Loucy (cell line): ENCODE results near the gene RNPEPL1.
"Not testable (repeated sequence)": the region's sequence is repeated elsewhere in the genome, so short reads cannot be mapped to it uniquely, and the experiment has no call there.

Experiments used
- H2AFZ ChIP-seq: fragments of 200-600 bp; sonication (generic); 2 replicates; pipeline ENCODE4 v1.6.0; 2016; ENCODE audit warnings: antibody characterized with exemption, mild to moderate bottlenecking, low read length, moderate library complexity
- H3F3A ChIP-seq: fragments of 200-600 bp; 2 replicates; pipeline ENCODE4 v1.6.0; 2016; ENCODE audit warnings: antibody characterized with exemption, low read depth, mild to moderate bottlenecking
- H3K27me3 ChIP-seq: fragments of 200-600 bp; sonication (generic); 2 replicates; pipeline ENCODE4 v1.6.1; 2014; ENCODE audit warnings: low read length, mild to moderate bottlenecking; ENCODE audit not compliant: insufficient read depth, poor library complexity, severe bottlenecking
- H3K36me3 ChIP-seq: fragments of 200-600 bp; sonication (generic); 2 replicates; pipeline ENCODE4 v1.6.1; 2016; ENCODE audit warnings: low read length; ENCODE audit not compliant: insufficient read depth
- H3K4me1 ChIP-seq: fragments of 200-600 bp; sonication (generic); 2 replicates; pipeline ENCODE4 v1.5.1; 2014; ENCODE audit warnings: low read length, mild to moderate bottlenecking; ENCODE audit not compliant: insufficient read depth, poor library complexity, severe bottlenecking
- H3K4me2 ChIP-seq: fragments of 200-600 bp; sonication (generic); 2 replicates; pipeline ENCODE4 v1.6.0; 2014; ENCODE audit warnings: antibody characterized with exemption, low read length, low read depth, mild to moderate bottlenecking; ENCODE audit not compliant: poor library complexity, severe bottlenecking
- H3K4me3 ChIP-seq: fragments of 200-600 bp; sonication (generic); 2 replicates; pipeline ENCODE4 v1.5.1; 2014; ENCODE audit warnings: low read length, mild to moderate bottlenecking, mixed read lengths; ENCODE audit not compliant: poor library complexity, severe bottlenecking
- H3K79me2 ChIP-seq: fragments of 200-600 bp; sonication (generic); 2 replicates; pipeline ENCODE4 v1.6.1; 2014; ENCODE audit warnings: low read length; ENCODE audit not compliant: insufficient read depth
- H3K9ac ChIP-seq: fragments of 200-600 bp; sonication (generic); 2 replicates; pipeline ENCODE4 v1.6.0; 2014; ENCODE audit warnings: mild to moderate bottlenecking, low read depth, low read length, moderate library complexity; ENCODE audit not compliant: poor library complexity, severe bottlenecking
- H3K9me2 ChIP-seq: fragments of 200-600 bp; sonication (generic); replicated peaks from 2 replicates; pipeline ENCODE4 v1.6.1; 2016; ENCODE audit warnings: low read depth, low read length, mixed read lengths
- H3K9me3 ChIP-seq: fragments of 200-600 bp; sonication (generic); 2 replicates; pipeline ENCODE4 v1.6.1; 2014; ENCODE audit warnings: mild to moderate bottlenecking, antibody characterized with exemption, low read length, low read depth; ENCODE audit not compliant: insufficient read depth
- H4K20me1 ChIP-seq: fragments of 200-600 bp; sonication (generic); 2 replicates; pipeline ENCODE4 v1.6.0; 2014; ENCODE audit warnings: antibody characterized with exemption, low read length, mild to moderate bottlenecking; ENCODE audit not compliant: insufficient read depth, poor library complexity, severe bottlenecking
- CTCF ChIP-seq: fragments of 200-600 bp; sonication (generic); conservative IDR thresholded peaks from 2 replicates; pipeline ENCODE4 v1.5.1; 2014; ENCODE audit warnings: mild to moderate bottlenecking, antibody characterized with exemption, low read length
- EZH2phosphoT487 ChIP-seq: fragments of 200-600 bp; IDR thresholded peaks from 2 replicates; pipeline ENCODE4 v1.6.1; 2018; ENCODE audit warnings: antibody characterized with exemption, mild to moderate bottlenecking, moderate library complexity, borderline replicate concordance

Gene RNPEPL1

GRCh38 chr2:240520130-240520973 is 47.9 kb upstream of the RNPEPL1 start:
- Histone ChIP-seq H3K4me3 (no peak overlapping the region), H2AFZ (no peak overlapping the region)
- TF ChIP-seq CTCF: no peak
- no peak for TF ChIP-seq EZH2phosphoT487

GRCh38 chr2:240520974-240521350 is 47.3 kb upstream of the RNPEPL1 start:
- Histone ChIP-seq H4K20me1 (no peaks in the 10 kb centered on the region), H3K27me3 (no peaks in the 10 kb centered on the region), H3K36me3 (peaks cover 31% of the 10 kb centered on the region; the same call in 1 of the 2 replicates), H3K4me2 (no peak overlapping the region), H3K4me1 (no peaks in the 10 kb centered on the region), H3K9me3 (peaks cover 13% of the 10 kb centered on the region; the same call in 1 of the 2 replicates), H3F3A (no peaks in the 10 kb centered on the region), H3K9me2 (no peaks in the 10 kb centered on the region), H3K4me3 (no peak overlapping the region), H2AFZ (no peak overlapping the region), H3K9ac (no peak overlapping the region), H3K79me2 (no peaks in the 10 kb centered on the region)
- TF ChIP-seq CTCF: no peak
- TF ChIP-seq EZH2phosphoT487: no peak

More at GRCh38 chr2:240520130-240520973, 47.9 kb upstream of the RNPEPL1 start:
- no peak overlapping the region for H3K4me2 ChIP-seq
- H3F3A ChIP-seq: no peaks in the 10 kb centered on the region
- H3K36me3 ChIP-seq: peaks cover 25% of the 10 kb centered on the region; the same call in 1 of the 2 replicates
- no peaks in the 10 kb centered on the region for H3K4me1 ChIP-seq
- H3K9me2 ChIP-seq: no peaks in the 10 kb centered on the region
- H3K9ac ChIP-seq: no peak overlapping the region
- no peaks in the 10 kb centered on the region for H3K27me3 ChIP-seq
- H3K79me2 ChIP-seq: no peaks in the 10 kb centered on the region
- no peaks in the 10 kb centered on the region for H4K20me1 ChIP-seq
- peaks cover 7% of the 10 kb centered on the region; the same call in 1 of the 2 replicates for H3K9me3 ChIP-seq

- H3K9me3 ChIP-seq: peaks cover 18% of the 10 kb centered on the region; the same call in 1 of the 2 replicates
- H3K36me3 ChIP-seq: peaks cover 37% of the 10 kb centered on the region; the same call in 1 of the 2 replicates
- H3K79me2 ChIP-seq, H3K9me2 ChIP-seq, H2AFZ ChIP-seq, H3K9ac ChIP-seq, H3K4me1 ChIP-seq, H4K20me1 ChIP-seq, H3F3A ChIP-seq, H3K4me3 ChIP-seq, H3K4me2 ChIP-seq, H3K27me3 ChIP-seq: not testable (repeated sequence)
Measured at GRCh38 chr2:240521885-240522284, 46.4 kb upstream of the RNPEPL1 start.

GRCh38 chr2:240522406-240522805 is 45.9 kb upstream of the RNPEPL1 start:
- no peak for TF ChIP-seq CTCF
- no peak for TF ChIP-seq EZH2phosphoT487
- no peak overlapping the region for H3K4me3 ChIP-seq
- H3K9me2 ChIP-seq: no peaks in the 10 kb centered on the region
- H3K4me2 ChIP-seq: no peak overlapping the region
- H3K79me2 ChIP-seq: no peaks in the 10 kb centered on the region
- H3K4me1 ChIP-seq: no peaks in the 10 kb centered on the region
- H3K9me3 ChIP-seq: peaks cover 18% of the 10 kb centered on the region; the same call in 1 of the 2 replicates
- no peak overlapping the region for H3K9ac ChIP-seq
- H3F3A ChIP-seq: no peaks in the 10 kb centered on the region
- peaks cover 37% of the 10 kb centered on the region; the same call in 1 of the 2 replicates for H3K36me3 ChIP-seq
- no peaks in the 10 kb centered on the region for H3K27me3 ChIP-seq
- H4K20me1 ChIP-seq: no peaks in the 10 kb centered on the region
- H2AFZ ChIP-seq: no peak overlapping the region
